HCT116 (cell line): ENCODE data around the gene LCOR. TPM values are rescaled to one million over a fixed set of nuclear protein-coding genes. Genes with fewer than 3 reads are reported as not detected.

Experiments
- ATAC-seq: fragments of 200-7000 bp; cut with Tn5 transposase; 2 replicates; pipeline ENCODE4 v1.9.1; 2020; ENCODE audit warnings: mild to moderate bottlenecking, moderate library complexity
- BruUV-seq: library from RNA; stranded (reverse); fragments of 400-500 nt; replicated peaks from 2 replicates; lab custom pipeline; 2021; lab: Mats Ljungman, UMichigan
- CTCF ChIA-PET: fragments of 300-600 bp; sonication (Branson Sonifier 250); formaldehyde crosslinking; loops from one replicate; lab custom pipeline; 2021; ENCODE audit warnings: antibody characterized with exemption; lab: Charles Lee
- POLR2A ChIA-PET: fragments of 300-600, 350-600 bp; sonication (Branson Sonifier 250); formaldehyde crosslinking; loops from one replicate; lab custom pipeline; 2021; ENCODE audit warnings: antibody characterized with exemption; lab: Charles Lee
- RAD21 ChIA-PET, 2 experiments: fragments of 300-600 bp; sonication (Branson Sonifier 250); formaldehyde crosslinking; loops; one replicate each; lab custom pipeline; 2023; ENCODE audit warnings: low total read pairs in 2 of 2; ENCODE audit not compliant: uncharacterized antibody in 2 of 2, unreplicated experiment in 2 of 2, low non-redundant PET in 1 of 2; lab: Charles Lee
- DNase-seq: peaks from one replicate; pipeline ENCODE4 v3.0.0-alpha.2; 2010; ENCODE audit warnings: low read depth, low spot score
- H2AFZ ChIP-seq: fragments of 200-600 bp; shearing (Covaris generic), sonication (generic); 2 replicates; pipeline ENCODE4 v1.6.1; 2017; ENCODE audit warnings: low read depth, mixed run types, mixed read lengths, antibody characterized with exemption, low read length; ENCODE audit not compliant: poor library complexity, severe bottlenecking
- H3K27ac ChIP-seq: 2 replicates; pipeline ENCODE4 v1.5.1; 2012; ENCODE audit warnings: low read depth, low read length
- H3K27me3 ChIP-seq: fragments of 200-600 bp; sonication (generic); 2 replicates; pipeline ENCODE4 v1.6.1; 2016; ENCODE audit warnings: mixed run types, low read length, mixed read lengths; ENCODE audit not compliant: insufficient read depth
- H3K36me3 ChIP-seq, 2 experiments: fragments of 200-500 bp in 1 of 2; fragments of 200-600 bp in 1 of 2; sonication (Bioruptor generic) in 1 of 2; sonication (generic) in 1 of 2; 2 replicates each; pipeline versions ENCODE4 v1.5.1 to v1.6.1; 2014 to 2016; ENCODE audit warnings: low read length in 2 of 2, inconsistent platforms in 1 of 2, mixed read lengths in 1 of 2, mixed run types in 1 of 2; ENCODE audit not compliant: insufficient read depth in 2 of 2, control insufficient read depth in 1 of 2
- H3K4me1 ChIP-seq, 2 experiments: fragments of 200-600 bp in 1 of 2; sonication (generic) in 1 of 2; 2 replicates each; pipeline versions ENCODE4 v1.5.1 to v1.6.1; 2012 to 2017; ENCODE audit warnings: low read length in 2 of 2, inconsistent platforms in 1 of 2, mild to moderate bottlenecking in 1 of 2, mixed read lengths in 1 of 2, mixed run types in 1 of 2, moderate library complexity in 1 of 2; ENCODE audit not compliant: insufficient read depth in 2 of 2, control insufficient read depth in 1 of 2
- H3K4me2 ChIP-seq: fragments of 200-600 bp; sonication (generic); 2 replicates; pipeline ENCODE4 v1.6.1; 2017; ENCODE audit warnings: mixed run types, low read length, mixed read lengths
- H3K4me3 ChIP-seq, 2 experiments: fragments of 200-600 bp in 1 of 2; sonication (generic) in 1 of 2; replicated peaks in 1 of 2; 2 replicates each; pipeline ENCODE4 v1.5.1; 2011 to 2016; ENCODE audit warnings: low read length in 2 of 2, control low read depth in 1 of 2, low read depth in 1 of 2, mild to moderate bottlenecking in 1 of 2, mixed read lengths in 1 of 2, mixed run types in 1 of 2
- H3K79me2 ChIP-seq: fragments of 200-600 bp; sonication (generic); 2 replicates; pipeline ENCODE4 v1.6.1; 2017; ENCODE audit warnings: mild to moderate bottlenecking, mixed run types, low read length, moderate library complexity, mixed read lengths; ENCODE audit not compliant: insufficient read depth
- H3K9ac ChIP-seq: fragments of 200-600 bp; sonication (generic); 2 replicates; pipeline ENCODE4 v1.6.1; 2016; ENCODE audit warnings: low read length, mixed read lengths
- H3K9me2 ChIP-seq: fragments of 200-600 bp; sonication (generic), shearing (Covaris generic); 2 replicates; pipeline ENCODE4 v1.6.1; 2017; ENCODE audit warnings: mixed run types, mild to moderate bottlenecking, moderate library complexity; ENCODE audit not compliant: insufficient read depth
- H3K9me3 ChIP-seq, 2 experiments: fragments of 200-500 bp in 1 of 2; fragments of 200-600 bp in 1 of 2; sonication (Bioruptor generic) in 1 of 2; sonication (generic) in 1 of 2; 2 replicates each; pipeline ENCODE4 v1.6.1; 2014 to 2017; ENCODE audit warnings: low read length in 2 of 2, mixed read lengths in 2 of 2, inconsistent platforms in 1 of 2, low read depth in 1 of 2, mild to moderate bottlenecking in 1 of 2, mixed run types in 1 of 2, moderate library complexity in 1 of 2; ENCODE audit not compliant: control insufficient read depth in 1 of 2, insufficient read depth in 1 of 2
- H4K20me1 ChIP-seq: fragments of 200-600 bp; sonication (generic), shearing (Covaris generic); 2 replicates; pipeline ENCODE4 v1.6.1; 2017; ENCODE audit warnings: mixed run types, mild to moderate bottlenecking, moderate library complexity; ENCODE audit not compliant: insufficient read depth
- CBX3 ChIP-seq: IDR thresholded peaks from 2 replicates; pipeline ENCODE4 v1.6.1; 2012; ENCODE audit warnings: low read depth
- CEBPB ChIP-seq: IDR thresholded peaks from 2 replicates; pipeline ENCODE4 v1.6.1; 2012; ENCODE audit warnings: low read depth
- EGR1 ChIP-seq: IDR thresholded peaks from 2 replicates; pipeline ENCODE4 v1.6.1; 2012; ENCODE audit warnings: low read depth
- ELF1 ChIP-seq: IDR thresholded peaks from 2 replicates; pipeline ENCODE4 v1.6.1; 2012; ENCODE audit warnings: low read depth, borderline replicate concordance
- EZH2 ChIP-seq: fragments of 200-600 bp; sonication (generic); IDR thresholded peaks from 2 replicates; pipeline ENCODE4 v1.6.1; 2017; ENCODE audit warnings: antibody characterized with exemption, mixed run types
- EZH2phosphoT487 ChIP-seq: fragments of 200-600 bp; IDR thresholded peaks from 2 replicates; pipeline ENCODE4 v1.6.1; 2018; ENCODE audit warnings: antibody characterized with exemption, borderline replicate concordance
- JUND ChIP-seq: IDR thresholded peaks from 2 replicates; pipeline ENCODE4 v1.6.1; 2012
- POLR2A ChIP-seq: IDR thresholded peaks from 2 replicates; pipeline ENCODE4 v1.7.0; 2011; ENCODE audit warnings: borderline replicate concordance; ENCODE audit not compliant: insufficient read depth, insufficient read length; ENCODE audit errors: extremely low read depth
- RAD21 ChIP-seq: IDR thresholded peaks from 2 replicates; pipeline ENCODE4 v1.6.1; 2012; ENCODE audit warnings: low read depth, mild to moderate bottlenecking
- SIN3A ChIP-seq: IDR thresholded peaks from 2 replicates; pipeline ENCODE4 v1.6.1; 2012; ENCODE audit warnings: low read depth
- SP1 ChIP-seq: IDR thresholded peaks from 2 replicates; pipeline ENCODE4 v1.6.1; 2012; ENCODE audit warnings: low read depth
- YY1 ChIP-seq: IDR thresholded peaks from 2 replicates; pipeline ENCODE4 v1.6.1; 2011; ENCODE audit warnings: low read length, low read depth, moderate library complexity, mild to moderate bottlenecking; ENCODE audit not compliant: insufficient replicate concordance; ENCODE audit errors: extremely low read depth
- ZFX ChIP-seq: fragments of 450-650 bp; IDR thresholded peaks from 2 replicates; pipeline ENCODE4 v1.6.1; 2017
- ZNF274 ChIP-seq: fragments of 200-500 bp; sonication (Bioruptor generic); IDR thresholded peaks from 2 replicates; pipeline ENCODE4 v1.6.1; 2014; ENCODE audit warnings: mild to moderate bottlenecking, low read depth, low read length, inconsistent platforms
- intact Hi-C: fragments of 100-400 bp; cut with micrococcal nuclease; formaldehyde crosslinking; loops from 2 replicates; pipeline ENCODE4 v1.10.0; 2022
- total RNA-seq: library from RNA; stranded (reverse); gene quantifications from one replicate; pipeline ENCODE4 v1.2.1, GENCODE V29; 2021; ENCODE audit not compliant: unreplicated experiment
- TF ChIP-seq, protein P1 (sequence below): IDR thresholded peaks from 2 replicates; pipeline ENCODE4 v1.6.1; 2012; ENCODE audit warnings: low read depth

The LCOR gene
- total RNA-seq, 1 experiment from 2014 or later, result 59.9 TPM

DNA sequence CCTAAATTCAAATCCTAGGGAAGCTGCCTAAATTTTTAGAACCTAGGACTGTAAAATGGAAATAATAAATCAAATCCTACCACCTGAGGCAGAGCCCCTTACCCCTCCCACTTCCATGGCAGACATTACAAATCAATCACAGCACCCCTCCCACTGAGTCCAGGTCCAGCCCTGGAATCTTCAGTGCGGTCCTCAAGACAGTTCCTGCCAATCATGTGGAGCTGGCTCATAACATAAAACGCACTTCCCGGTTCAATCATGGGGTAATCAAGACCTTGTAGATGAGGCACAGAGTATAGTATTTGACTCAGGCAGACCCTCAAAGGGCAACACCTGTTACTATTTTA is 196.7 kb downstream of the LCOR start:
- no peaks in the 10 kb centered on the region for H4K20me1 ChIP-seq
- BruUV-seq, result no TSS peak
- no peak for TF ChIP-seq YY1
- TF ChIP-seq CEBPB, result no peak
- no peak for TF ChIP-seq SIN3A
- TF ChIP-seq, protein P1, sequence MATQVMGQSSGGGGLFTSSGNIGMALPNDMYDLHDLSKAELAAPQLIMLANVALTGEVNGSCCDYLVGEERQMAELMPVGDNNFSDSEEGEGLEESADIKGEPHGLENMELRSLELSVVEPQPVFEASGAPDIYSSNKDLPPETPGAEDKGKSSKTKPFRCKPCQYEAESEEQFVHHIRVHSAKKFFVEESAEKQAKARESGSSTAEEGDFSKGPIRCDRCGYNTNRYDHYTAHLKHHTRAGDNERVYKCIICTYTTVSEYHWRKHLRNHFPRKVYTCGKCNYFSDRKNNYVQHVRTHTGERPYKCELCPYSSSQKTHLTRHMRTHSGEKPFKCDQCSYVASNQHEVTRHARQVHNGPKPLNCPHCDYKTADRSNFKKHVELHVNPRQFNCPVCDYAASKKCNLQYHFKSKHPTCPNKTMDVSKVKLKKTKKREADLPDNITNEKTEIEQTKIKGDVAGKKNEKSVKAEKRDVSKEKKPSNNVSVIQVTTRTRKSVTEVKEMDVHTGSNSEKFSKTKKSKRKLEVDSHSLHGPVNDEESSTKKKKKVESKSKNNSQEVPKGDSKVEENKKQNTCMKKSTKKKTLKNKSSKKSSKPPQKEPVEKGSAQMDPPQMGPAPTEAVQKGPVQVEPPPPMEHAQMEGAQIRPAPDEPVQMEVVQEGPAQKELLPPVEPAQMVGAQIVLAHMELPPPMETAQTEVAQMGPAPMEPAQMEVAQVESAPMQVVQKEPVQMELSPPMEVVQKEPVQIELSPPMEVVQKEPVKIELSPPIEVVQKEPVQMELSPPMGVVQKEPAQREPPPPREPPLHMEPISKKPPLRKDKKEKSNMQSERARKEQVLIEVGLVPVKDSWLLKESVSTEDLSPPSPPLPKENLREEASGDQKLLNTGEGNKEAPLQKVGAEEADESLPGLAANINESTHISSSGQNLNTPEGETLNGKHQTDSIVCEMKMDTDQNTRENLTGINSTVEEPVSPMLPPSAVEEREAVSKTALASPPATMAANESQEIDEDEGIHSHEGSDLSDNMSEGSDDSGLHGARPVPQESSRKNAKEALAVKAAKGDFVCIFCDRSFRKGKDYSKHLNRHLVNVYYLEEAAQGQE, result no peak
- no peak for TF ChIP-seq RAD21
- TF ChIP-seq, all 23 proteins: peak for 0
- ChIA-PET POLR2A (no interaction called here), CTCF (no interaction called here), RAD21 (no interaction called here)
- Histone ChIP-seq H3K4me2 (no peak overlapping the region), H3K79me2 (no peaks in the 10 kb centered on the region), H2AFZ (no peak overlapping the region), H3K4me1 (peaks cover 9 to 13% of the 10 kb centered on the region in 2 experiments; a peak in 3 of 4 replicates), H3K27ac (no peak overlapping the region), H3K36me3 (no peaks in the 10 kb centered on the region), H3K9me3 (no peaks in the 10 kb centered on the region), H3K27me3 (peaks cover 4% of the 10 kb centered on the region; the same call in 1 of the 2 replicates), H3K4me3 (no peak overlapping the region), H3K9me2 (no peaks in the 10 kb centered on the region), H3K9ac (no peak overlapping the region)
- ATAC-seq (no peak), DNase-seq (no peak)
- intact Hi-C loops, result loop anchor here (5.0 to 10.0 kb wide), 3 partner anchors 114 to 647 kb away; no protein-coding TSS in a partner anchor

DNA sequence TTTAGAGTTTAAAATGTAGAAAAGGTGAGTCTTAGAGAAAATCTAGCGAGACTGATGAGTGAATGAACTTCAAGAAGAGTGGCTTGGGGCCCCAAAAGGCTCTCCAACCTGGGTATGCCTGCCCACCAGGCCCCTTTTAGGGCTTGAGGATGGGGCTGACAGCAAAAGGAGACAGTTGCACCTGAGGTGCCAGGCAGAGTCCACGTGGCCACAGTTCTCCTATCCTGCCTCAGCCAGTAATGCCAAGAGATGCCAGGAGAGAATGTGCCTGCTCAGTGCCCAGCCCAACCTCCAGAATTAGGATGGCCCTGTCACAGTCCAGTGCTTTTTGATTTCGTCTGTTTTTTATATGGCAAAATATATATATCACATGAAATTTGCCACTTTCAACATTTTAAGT is 197.2 kb downstream of the LCOR start:
- H3K27me3 ChIP-seq, result peaks cover 4% of the 10 kb centered on the region; the same call in 1 of the 2 replicates
- H2AFZ ChIP-seq, result no peak overlapping the region
- CTCF ChIA-PET, result no interaction called here
- intact Hi-C loops, result loop anchor here (5.0 to 10.0 kb wide), 3 partner anchors 114 to 647 kb away; no protein-coding TSS in a partner anchor
- H3K9me2 ChIP-seq, result no peaks in the 10 kb centered on the region
- ATAC-seq (no peak), DNase-seq (no peak)
- H3K27ac ChIP-seq, result no peak overlapping the region
- no peaks in the 10 kb centered on the region for H3K79me2 ChIP-seq
- BruUV-seq, result no TSS peak
- H3K4me2 ChIP-seq, result no peak overlapping the region
- no peaks in the 10 kb centered on the region for H4K20me1 ChIP-seq
- H3K36me3 ChIP-seq, result no peaks in the 10 kb centered on the region
- no peak overlapping the region for H3K4me3 ChIP-seq
- H3K9ac ChIP-seq, result no peak overlapping the region
- H3K4me1 ChIP-seq, result peaks cover 4 to 8% of the 10 kb centered on the region in 2 experiments; a peak in 3 of 4 replicates
- RAD21 ChIA-PET, result no interaction called here
- POLR2A ChIA-PET, result no interaction called here
- H3K9me3 ChIP-seq, result no peaks in the 10 kb centered on the region
- TF ChIP-seq SP1 (no peak), YY1 (no peak), POLR2A (no peak), EGR1 (no peak), CBX3 (no peak), ELF1 (no peak), ZFX (no peak), EZH2 (no peak), EZH2phosphoT487 (no peak), JUND (no peak), ZNF274 (no peak), CEBPB (no peak), SIN3A (no peak)
- TF ChIP-seq, protein P1, result no peak
